Karpas-422 (cell line): ENCODE results near the gene KCTD2. TPM values are rescaled to one million over a fixed set of nuclear protein-coding genes. Genes with fewer than 3 reads are reported as not detected.
"Not testable (repeated sequence)": the region's sequence is repeated elsewhere in the genome, so short reads cannot be mapped to it uniquely, and the experiment has no call there.

Source experiments
- DNase-seq: peaks from one replicate; pipeline ENCODE4 v3.0.0-alpha.2; 2015
- H2AFZ ChIP-seq: fragments of 200-600 bp; sonication (generic); 2 replicates; pipeline ENCODE4 v1.6.1; 2014; ENCODE audit warnings: antibody characterized with exemption, low read length, mixed read lengths
- H3K27ac ChIP-seq: fragments of 200-600 bp; sonication (generic); 2 replicates; pipeline ENCODE4 v1.5.1; 2014; ENCODE audit warnings: mild to moderate bottlenecking, low read length, moderate library complexity
- H3K27me3 ChIP-seq: fragments of 200-600 bp; sonication (generic); 2 replicates; pipeline ENCODE4 v1.6.1; 2014; ENCODE audit warnings: low read length, mixed read lengths
- H3K36me3 ChIP-seq: fragments of 200-600 bp; sonication (generic); 2 replicates; pipeline ENCODE4 v1.6.1; 2014; ENCODE audit warnings: low read length, mixed read lengths; ENCODE audit not compliant: insufficient read depth
- H3K4me1 ChIP-seq: fragments of 200-600 bp; sonication (generic); 2 replicates; pipeline ENCODE4 v1.6.1; 2014; ENCODE audit warnings: mild to moderate bottlenecking, low read length, mixed read lengths
- H3K4me2 ChIP-seq: fragments of 200-600 bp; sonication (generic); 2 replicates; pipeline ENCODE4 v1.6.1; 2014; ENCODE audit warnings: low read length, low read depth, mild to moderate bottlenecking; ENCODE audit not compliant: poor library complexity, severe bottlenecking
- H3K4me3 ChIP-seq: fragments of 200-600 bp; sonication (generic); 2 replicates; pipeline ENCODE4 v1.5.1; 2014; ENCODE audit warnings: mild to moderate bottlenecking, antibody characterized with exemption, low read length, mixed read lengths
- H3K79me2 ChIP-seq: fragments of 200-600 bp; sonication (generic); 2 replicates; pipeline ENCODE4 v1.6.1; 2014; ENCODE audit warnings: mild to moderate bottlenecking, low read length, mixed read lengths
- H3K9ac ChIP-seq: fragments of 200-600 bp; sonication (generic); 2 replicates; pipeline ENCODE4 v1.6.0; 2014; ENCODE audit warnings: low read length
- H3K9me2 ChIP-seq: fragments of 200-600 bp; sonication (generic), shearing (Covaris generic); replicated peaks from 2 replicates; pipeline ENCODE4 v1.6.0; 2014; ENCODE audit warnings: mild to moderate bottlenecking, low read length, moderate library complexity; ENCODE audit not compliant: insufficient read depth
- H3K9me3 ChIP-seq: fragments of 300-700, 200-600 bp; sonication (generic); 2 replicates; pipeline ENCODE4 v1.6.1; 2014; ENCODE audit warnings: low read length, mixed read lengths
- H4K20me1 ChIP-seq: fragments of 200-600 bp; sonication (generic); 2 replicates; pipeline ENCODE4 v1.6.1; 2014; ENCODE audit warnings: mild to moderate bottlenecking, antibody characterized with exemption, low read length, low read depth; ENCODE audit not compliant: insufficient read depth
- total RNA-seq: library from RNA; depleted of rRNA; stranded (reverse); fragments of >200 nt; shearing (Covaris generic); gene quantifications from 2 replicates; pipeline ENCODE4 v1.2.3, GENCODE V29; 2014; ENCODE audit warnings: low replicate concordance

KCTD2 gene
- total RNA-seq, 1 experiment from 2014 or later: 24.7 TPM

DNA sequence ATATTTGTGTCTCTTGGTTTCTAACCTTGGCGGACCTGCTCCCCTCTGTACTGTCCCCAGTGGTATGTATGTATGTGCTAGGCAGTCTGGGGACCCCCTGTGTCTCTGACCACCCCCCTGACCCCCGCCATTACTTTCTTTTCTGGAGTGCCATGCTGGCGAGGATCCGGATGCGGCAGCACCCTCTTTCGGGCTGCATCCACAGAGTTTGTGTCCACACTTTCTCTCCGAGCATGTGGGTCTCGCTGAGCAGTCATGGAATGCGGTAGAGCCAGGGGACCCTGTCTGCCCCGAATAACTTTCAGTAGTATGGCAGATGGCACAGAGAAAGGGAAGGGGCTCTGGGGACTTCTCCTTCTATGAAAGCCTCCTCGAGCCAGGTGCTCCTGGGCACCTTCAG lies 17.0 kb downstream of the KCTD2 start:
- Histone ChIP-seq H3K4me2 (no peak overlapping the region), H3K9ac (no peak overlapping the region), H3K9me2 (no peaks in the 10 kb centered on the region), H2AFZ (no peak overlapping the region), H4K20me1 (no peaks in the 10 kb centered on the region), H3K4me3 (no peak overlapping the region), H3K27ac (no peak overlapping the region), H3K4me1 (no peaks in the 10 kb centered on the region), H3K79me2 (no peaks in the 10 kb centered on the region), H3K36me3 (no peaks in the 10 kb centered on the region; the same call in none of the 2 replicates), H3K9me3 (no peaks in the 10 kb centered on the region), H3K27me3 (no peaks in the 10 kb centered on the region)
- DNase-seq: no peak

DNA sequence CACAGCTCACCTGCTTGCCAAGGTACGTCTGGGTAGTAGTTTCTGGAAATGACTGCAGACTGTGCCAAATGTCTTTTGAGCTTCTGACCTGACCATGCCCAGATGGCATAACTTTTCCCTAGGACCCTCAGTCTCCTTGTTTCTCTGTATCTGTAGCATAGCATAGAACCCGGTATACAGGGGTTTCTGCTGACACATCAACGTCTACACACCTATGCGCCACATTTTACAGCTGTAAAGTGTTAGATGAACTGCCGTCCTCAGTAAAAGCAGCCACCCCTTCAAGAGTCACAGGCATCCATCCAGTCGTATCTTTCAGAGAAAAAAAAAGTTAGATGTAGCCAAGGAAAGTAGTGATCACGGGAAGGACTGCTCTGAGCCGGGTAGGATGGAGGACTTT lies 17.4 kb downstream of the KCTD2 start:
- Histone ChIP-seq H3K9ac (no peak overlapping the region), H3K27ac (no peak overlapping the region), H2AFZ (no peak overlapping the region)

GRCh38 chr17:75064867-75065561 lies 18.0 kb downstream of the KCTD2 start:
- no peaks in the 10 kb centered on the region; the same call in none of the 2 replicates for H3K36me3 ChIP-seq
- no peaks in the 10 kb centered on the region for H3K9me2 ChIP-seq
- no peak overlapping the region for H3K27ac ChIP-seq
- no peak overlapping the region for H2AFZ ChIP-seq
- no peaks in the 10 kb centered on the region for H3K79me2 ChIP-seq
- H4K20me1 ChIP-seq: no peaks in the 10 kb centered on the region
- no peak for DNase-seq
- no peaks in the 10 kb centered on the region for H3K9me3 ChIP-seq
- no peak overlapping the region for H3K4me3 ChIP-seq
- H3K4me2 ChIP-seq: no peak overlapping the region
- H3K9ac ChIP-seq: no peak overlapping the region
- H3K27me3 ChIP-seq: no peaks in the 10 kb centered on the region
- H3K4me1 ChIP-seq: no peaks in the 10 kb centered on the region

More for the DNA sequence above, 17.4 kb downstream of the KCTD2 start:
- no peaks in the 10 kb centered on the region; the same call in none of the 2 replicates for H3K36me3 ChIP-seq
- H3K9me3 ChIP-seq: no peaks in the 10 kb centered on the region
- H3K27me3 ChIP-seq: no peaks in the 10 kb centered on the region
- DNase-seq: no peak
- H3K9me2 ChIP-seq: no peaks in the 10 kb centered on the region
- no peak overlapping the region for H3K4me2 ChIP-seq
- no peak overlapping the region for H3K4me3 ChIP-seq
- no peaks in the 10 kb centered on the region for H3K4me1 ChIP-seq
- no peaks in the 10 kb centered on the region for H4K20me1 ChIP-seq
- H3K79me2 ChIP-seq: no peaks in the 10 kb centered on the region

GRCh38 chr17:75065562-75066151 lies 18.6 kb downstream of the KCTD2 start:
- H3K9me2 ChIP-seq: no peaks in the 10 kb centered on the region
- H3K4me3 ChIP-seq: no peak overlapping the region
- H2AFZ ChIP-seq: no peak overlapping the region
- no peak overlapping the region for H3K4me2 ChIP-seq
- DNase-seq: no peak
- H3K4me1 ChIP-seq: no peaks in the 10 kb centered on the region
- H3K9ac ChIP-seq: no peak overlapping the region
- no peak overlapping the region for H3K27ac ChIP-seq
- no peaks in the 10 kb centered on the region; the same call in none of the 2 replicates for H3K36me3 ChIP-seq
- H4K20me1 ChIP-seq: no peaks in the 10 kb centered on the region
- H3K79me2 ChIP-seq: no peaks in the 10 kb centered on the region
- H3K27me3 ChIP-seq: no peaks in the 10 kb centered on the region
- no peaks in the 10 kb centered on the region for H3K9me3 ChIP-seq

DNA sequence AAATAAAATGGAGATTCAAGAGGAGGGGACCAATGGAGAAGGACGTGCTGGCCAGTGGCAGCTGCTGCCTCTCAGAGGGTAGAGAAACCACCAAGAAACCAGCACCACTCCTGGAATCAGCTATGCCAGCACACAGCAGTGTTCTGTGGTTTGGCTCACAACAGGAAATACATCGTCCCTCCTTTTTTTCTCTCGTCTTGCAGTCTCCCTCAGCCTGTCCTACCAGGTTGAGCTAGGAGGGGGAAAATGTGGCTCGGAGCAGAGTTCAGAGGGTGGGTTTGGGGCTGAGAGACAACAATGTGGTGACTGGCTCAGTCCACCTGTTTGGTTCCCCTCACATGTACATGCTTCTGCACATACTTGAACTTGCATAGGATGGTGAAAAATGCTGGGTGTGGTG lies 20.8 kb downstream of the KCTD2 start:
- Histone ChIP-seq H3K4me1 (no peaks in the 10 kb centered on the region), H3K27ac (no peak overlapping the region), H3K9ac (no peak overlapping the region), H3K9me2 (no peaks in the 10 kb centered on the region), H3K4me3 (no peak overlapping the region), H3K4me2 (no peak overlapping the region), H3K79me2 (no peaks in the 10 kb centered on the region), H3K27me3 (no peaks in the 10 kb centered on the region), H3K9me3 (no peaks in the 10 kb centered on the region), H3K36me3 (no peaks in the 10 kb centered on the region; the same call in none of the 2 replicates), H2AFZ (no peak overlapping the region), H4K20me1 (no peaks in the 10 kb centered on the region)
- DNase-seq: no peak

- H3K4me3 ChIP-seq: no peak overlapping the region
- H3K4me1 ChIP-seq: no peaks in the 10 kb centered on the region
- no peaks in the 10 kb centered on the region; the same call in none of the 2 replicates for H3K36me3 ChIP-seq
- H3K9me2 ChIP-seq: no peaks in the 10 kb centered on the region
- no peak overlapping the region for H3K4me2 ChIP-seq
- DNase-seq: no peak
- H3K27ac ChIP-seq: no peak overlapping the region
- no peaks in the 10 kb centered on the region for H3K79me2 ChIP-seq
- no peaks in the 10 kb centered on the region for H3K27me3 ChIP-seq
- H2AFZ ChIP-seq: no peak overlapping the region
- no peaks in the 10 kb centered on the region for H4K20me1 ChIP-seq
- H3K9me3 ChIP-seq: no peaks in the 10 kb centered on the region
- no peak overlapping the region for H3K9ac ChIP-seq
These were observed 21.7 kb downstream of the KCTD2 start for GRCh38 chr17:75068750-75069149.

DNA sequence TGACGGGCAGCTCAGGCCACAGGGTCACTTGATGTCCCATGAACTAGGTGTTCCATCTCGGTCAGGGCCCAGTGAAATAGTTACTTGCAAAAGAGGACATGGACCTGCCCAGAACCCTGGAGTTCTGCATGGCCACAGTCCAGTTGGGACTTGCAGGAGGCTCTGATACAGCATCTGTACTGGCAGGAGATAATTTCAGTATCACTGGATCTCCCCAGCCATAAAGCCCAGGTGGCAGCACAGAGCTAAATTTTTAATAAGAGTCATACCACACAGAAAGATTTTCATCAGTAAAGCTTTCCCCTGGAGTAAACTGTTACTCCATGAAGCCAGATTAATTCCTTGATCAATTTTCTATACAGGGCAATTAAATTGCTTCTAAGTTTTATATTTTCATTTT lies 22.8 kb downstream of the KCTD2 start:
- no peak overlapping the region for H3K4me3 ChIP-seq
- no peaks in the 10 kb centered on the region for H3K9me2 ChIP-seq
- H3K9me3 ChIP-seq: no peaks in the 10 kb centered on the region
- no peak overlapping the region for H2AFZ ChIP-seq
- no peaks in the 10 kb centered on the region for H3K4me1 ChIP-seq
- H3K4me2 ChIP-seq: no peak overlapping the region
- DNase-seq: peak; percentile 55
- no peaks in the 10 kb centered on the region for H3K27me3 ChIP-seq
- H3K27ac ChIP-seq: no peak overlapping the region
- H4K20me1 ChIP-seq: no peaks in the 10 kb centered on the region
- no peaks in the 10 kb centered on the region for H3K36me3 ChIP-seq
- H3K79me2 ChIP-seq: no peaks in the 10 kb centered on the region
- no peak overlapping the region for H3K9ac ChIP-seq

- H3K9me3 ChIP-seq, H3K27ac ChIP-seq, DNase-seq, H3K27me3 ChIP-seq, H2AFZ ChIP-seq, H3K9ac ChIP-seq, H3K4me1 ChIP-seq, H3K36me3 ChIP-seq, H3K4me3 ChIP-seq, H4K20me1 ChIP-seq, H3K4me2 ChIP-seq, H3K9me2 ChIP-seq, H3K79me2 ChIP-seq: not testable (repeated sequence)
These were observed 24.6 kb downstream of the KCTD2 start for GRCh38 chr17:75071478-75072271.
